GM23338 (cell line): ENCODE results near the gene CCS. TPM values are rescaled to one million over a fixed set of nuclear protein-coding genes. Genes with fewer than 3 reads are reported as not detected.

Source experiments
- ATAC-seq: fragments of 200-7000 bp; cut with Tn5 transposase; 3 replicates; pipeline ENCODE4 v1.9.1; 2020
- DNase-seq: peaks from one replicate; pipeline ENCODE4 v3.0.0-alpha.2; 2015; ENCODE audit warnings: low spot score
- H2AFZ ChIP-seq: fragments of 200-600 bp; sonication (generic); 2 replicates; pipeline ENCODE4 v1.8.0; 2016; ENCODE audit warnings: antibody characterized with exemption, mild to moderate bottlenecking, moderate library complexity
- H3F3A ChIP-seq: fragments of 200-600 bp; sonication (generic); replicated peaks from 2 replicates; pipeline ENCODE4 v1.8.0; 2017; ENCODE audit warnings: antibody characterized with exemption, mixed run types, low read depth
- H3K27ac ChIP-seq: fragments of 200-600 bp; sonication (generic); 2 replicates; pipeline ENCODE4 v1.6.1; 2016; ENCODE audit warnings: low read depth
- H3K27me3 ChIP-seq: fragments of 200-600 bp; sonication (generic); 2 replicates; pipeline ENCODE4 v1.8.0; 2016; ENCODE audit warnings: mild to moderate bottlenecking, mixed run types, moderate library complexity; ENCODE audit not compliant: insufficient read depth
- H3K36me3 ChIP-seq: fragments of 200-600 bp; sonication (generic); 2 replicates; pipeline ENCODE4 v1.8.0; 2016; ENCODE audit warnings: mild to moderate bottlenecking; ENCODE audit not compliant: insufficient read depth
- H3K4me1 ChIP-seq: fragments of 200-600 bp; sonication (generic); 2 replicates; pipeline ENCODE4 v1.8.0; 2016; ENCODE audit warnings: mild to moderate bottlenecking, moderate library complexity; ENCODE audit not compliant: insufficient read depth
- H3K4me2 ChIP-seq: fragments of 200-600 bp; sonication (generic); 2 replicates; pipeline ENCODE4 v1.7.1; 2017; ENCODE audit warnings: mixed run types
- H3K4me3 ChIP-seq: fragments of 200-600 bp; sonication (generic); 2 replicates; pipeline ENCODE4 v1.6.1; 2016; ENCODE audit warnings: mixed run types
- H3K79me2 ChIP-seq: fragments of 200-600 bp; sonication (generic); replicated peaks from 2 replicates; pipeline ENCODE4 v1.8.0; 2017; ENCODE audit warnings: mild to moderate bottlenecking; ENCODE audit not compliant: insufficient read depth
- H3K9me2 ChIP-seq: fragments of 200-600 bp; sonication (generic); 2 replicates; pipeline ENCODE4 v1.8.0; 2017; ENCODE audit not compliant: insufficient read depth
- H4K20me1 ChIP-seq: fragments of 200-600 bp; sonication (generic); replicated peaks from 2 replicates; pipeline ENCODE4 v1.8.0; 2017; ENCODE audit warnings: mild to moderate bottlenecking; ENCODE audit not compliant: insufficient read depth
- H3K27ac Mint-ChIP-seq: 2 replicates; pipeline ENCODE4 v1.8.0; 2020; ENCODE audit warnings: inconsistent platforms, mild to moderate bottlenecking, moderate library complexity, mixed read lengths
- H3K27me3 Mint-ChIP-seq: 3 replicates; pipeline ENCODE4 v1.8.0; 2022; ENCODE audit warnings: low read depth, mild to moderate bottlenecking, moderate library complexity, mixed read lengths, inconsistent platforms; ENCODE audit not compliant: insufficient read depth, poor library complexity
- H3K36me3 Mint-ChIP-seq: 3 replicates; pipeline ENCODE4 v1.8.0; 2021; ENCODE audit warnings: low read depth, mild to moderate bottlenecking, inconsistent platforms, moderate library complexity, mixed read lengths
- H3K4me1 Mint-ChIP-seq: 3 replicates; pipeline ENCODE4 v1.8.0; 2020; ENCODE audit warnings: mild to moderate bottlenecking, inconsistent platforms, mixed read lengths
- H3K4me3 Mint-ChIP-seq: 3 replicates; pipeline ENCODE4 v1.8.0; 2021; ENCODE audit warnings: moderate library complexity, mild to moderate bottlenecking, inconsistent platforms, mixed read lengths
- H3K9me3 Mint-ChIP-seq: 3 replicates; pipeline ENCODE4 v1.8.0; 2020; ENCODE audit warnings: moderate library complexity, mild to moderate bottlenecking, inconsistent platforms, mixed read lengths
- CREB1 ChIP-seq: fragments of 250-450 bp; sonication (Bioruptor Pico); IDR thresholded peaks from 2 replicates; pipeline ENCODE4 v1.5.0; 2020; ENCODE audit warnings: low read depth, mild to moderate bottlenecking, moderate library complexity
- EZH2 ChIP-seq: fragments of 200-600 bp; sonication (generic); IDR thresholded peaks from one replicate; pipeline ENCODE4 v1.8.0; 2017; ENCODE audit warnings: antibody characterized with exemption, mild to moderate bottlenecking, low read depth; ENCODE audit not compliant: unreplicated experiment
- EZH2phosphoT487 ChIP-seq: fragments of 200-600 bp; sonication (generic); IDR thresholded peaks from one replicate; pipeline ENCODE4 v1.8.1; 2018; ENCODE audit warnings: antibody characterized with exemption; ENCODE audit not compliant: unreplicated experiment
- JUNB ChIP-seq: IDR thresholded peaks from one replicate; pipeline ENCODE4 v1.6.1; 2016; ENCODE audit warnings: antibody characterized with exemption; ENCODE audit not compliant: unreplicated experiment
- NANOG ChIP-seq: IDR thresholded peaks from 2 replicates; pipeline ENCODE4 v1.6.1; 2016; ENCODE audit warnings: antibody characterized with exemption, borderline replicate concordance
- POLR2AphosphoS5 ChIP-seq: IDR thresholded peaks from 2 replicates; pipeline ENCODE4 v1.6.1; 2016; ENCODE audit warnings: antibody characterized with exemption, low read depth
- REST ChIP-seq: IDR thresholded peaks from one replicate; pipeline ENCODE4 v1.6.1; 2018; ENCODE audit warnings: antibody characterized with exemption; ENCODE audit not compliant: unreplicated experiment
- STAT1 ChIP-seq: IDR thresholded peaks from one replicate; pipeline ENCODE4 v1.6.1; 2016; ENCODE audit warnings: antibody characterized with exemption; ENCODE audit not compliant: unreplicated experiment
- ZNF114 ChIP-seq: fragments of 250-450 bp; sonication (Bioruptor Pico); IDR thresholded peaks from 2 replicates; pipeline ENCODE4 v1.5.0; 2020; ENCODE audit warnings: mild to moderate bottlenecking, moderate library complexity
- ZNF331 ChIP-seq: fragments of 250-450 bp; sonication (Bioruptor Pico); IDR thresholded peaks from 2 replicates; pipeline ENCODE4 v1.5.0; 2020; ENCODE audit warnings: low read depth, mild to moderate bottlenecking, moderate library complexity
- polyA plus RNA-seq: library from polyadenylated mRNA; unstranded; fragments of >200 nt; fragmentation: Nextera tagmentation; extraction: Ambion mirVana; gene quantifications from 2 replicates; pipeline ENCODE4 v1.2.1, GENCODE V29; 2016
- total RNA-seq: library from RNA; depleted of rRNA; stranded (reverse); fragments of >200 nt; shearing (Covaris generic); gene quantifications from 2 replicates; pipeline ENCODE4 v1.2.3, GENCODE V29; 2014
- TF ChIP-seq, protein P1 (sequence below): IDR thresholded peaks from 2 replicates; pipeline ENCODE4 v1.6.1; 2016; ENCODE audit warnings: antibody characterized with exemption
- TF ChIP-seq, protein P2 (sequence below): fragments of 250-450 bp; sonication (Bioruptor Pico); IDR thresholded peaks from 2 replicates; pipeline ENCODE4 v1.5.0; 2020; ENCODE audit warnings: mild to moderate bottlenecking, moderate library complexity
- TF ChIP-seq, protein P3 (sequence below), 2 experiments: fragments of 200-600 bp in 1 of 2; sonication (generic) in 1 of 2; conservative IDR thresholded peaks; 2 replicates each; pipeline versions ENCODE4 v1.5.1 to v1.6.1; 2016 to 2017; ENCODE audit warnings: antibody characterized with exemption in 2 of 2, low read depth in 2 of 2, mild to moderate bottlenecking in 2 of 2, moderate library complexity in 1 of 2

Gene CCS
- total and polyA plus RNA-seq, 2 experiments from 2014 or later = 36.1 to 60.7 TPM

DNA sequence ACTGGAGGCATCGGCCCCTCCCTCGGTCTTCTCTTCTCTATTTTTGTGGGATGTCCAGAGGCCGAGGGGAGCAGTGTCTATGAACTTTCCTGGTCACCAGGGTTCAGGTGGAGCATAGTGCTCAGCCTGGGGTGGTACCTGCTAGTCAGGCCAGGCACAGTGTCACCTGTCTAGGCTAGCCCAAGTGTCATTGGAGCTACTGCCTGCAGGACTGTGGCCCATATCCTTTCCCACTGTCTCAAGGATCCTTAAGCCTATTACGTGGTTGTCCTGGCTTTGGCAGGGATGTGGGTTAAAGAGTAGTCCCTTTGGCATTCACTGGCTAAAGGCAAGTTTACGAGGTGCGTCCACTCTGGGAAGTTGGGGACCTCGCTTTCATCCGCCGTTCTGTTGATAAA lies 32.8 kb downstream of the CCS start (continued):
- TF ChIP-seq REST = no peak

DNA sequence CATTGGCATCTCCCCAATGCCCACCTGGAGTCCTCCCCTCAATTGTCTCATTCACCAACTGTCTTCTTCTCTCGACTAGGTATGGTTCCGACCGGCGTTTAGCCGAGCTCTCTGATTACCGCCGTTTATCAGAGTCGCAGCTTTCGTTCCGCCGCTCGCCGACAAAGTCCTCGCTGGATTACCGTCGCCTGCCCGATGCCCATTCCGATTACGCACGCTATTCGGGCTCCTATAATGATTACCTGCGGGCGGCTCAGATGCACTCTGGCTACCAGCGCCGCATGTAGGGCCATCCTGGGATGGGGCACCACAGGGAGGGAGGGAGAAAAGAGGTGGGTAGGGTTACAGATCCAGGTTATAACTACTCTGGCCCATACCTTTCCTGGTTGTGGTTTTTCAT lies 33.4 kb downstream of the CCS start:
- no peaks in the 10 kb centered on the region for H3K4me1 ChIP-seq
- peaks cover 79% of the 10 kb centered on the region for H4K20me1 ChIP-seq
- no peak overlapping the region for H3K27ac ChIP-seq
- H3K36me3 ChIP-seq = peaks cover 53% of the 10 kb centered on the region
- no peak overlapping the region; the same call in 2 of the 3 replicates for H3K4me3 Mint-ChIP-seq
- H3K27me3 Mint-ChIP-seq = peaks cover 8% of the 10 kb centered on the region
- H3K27me3 ChIP-seq = no peaks in the 10 kb centered on the region
- H3K4me2 ChIP-seq = no peak overlapping the region
- peaks cover 27% of the 10 kb centered on the region for H3F3A ChIP-seq
- H3K36me3 Mint-ChIP-seq = peaks cover 86% of the 10 kb centered on the region
- H3K4me1 Mint-ChIP-seq = peaks cover 3% of the 10 kb centered on the region; the same call in 1 of the 3 replicates
- ATAC-seq (no peak), DNase-seq (no peak)
- H3K9me3 Mint-ChIP-seq = no peaks in the 10 kb centered on the region
- no peaks in the 10 kb centered on the region for H3K9me2 ChIP-seq
- H2AFZ ChIP-seq = no peak overlapping the region
- no peak overlapping the region for H3K27ac Mint-ChIP-seq
- no peak overlapping the region for H3K4me3 ChIP-seq
- peaks cover 100% of the 10 kb centered on the region for H3K79me2 ChIP-seq
- no peak for TF ChIP-seq STAT1
- TF ChIP-seq EZH2phosphoT487 = no peak
- no peak for TF ChIP-seq JUNB
- TF ChIP-seq, protein P1, sequence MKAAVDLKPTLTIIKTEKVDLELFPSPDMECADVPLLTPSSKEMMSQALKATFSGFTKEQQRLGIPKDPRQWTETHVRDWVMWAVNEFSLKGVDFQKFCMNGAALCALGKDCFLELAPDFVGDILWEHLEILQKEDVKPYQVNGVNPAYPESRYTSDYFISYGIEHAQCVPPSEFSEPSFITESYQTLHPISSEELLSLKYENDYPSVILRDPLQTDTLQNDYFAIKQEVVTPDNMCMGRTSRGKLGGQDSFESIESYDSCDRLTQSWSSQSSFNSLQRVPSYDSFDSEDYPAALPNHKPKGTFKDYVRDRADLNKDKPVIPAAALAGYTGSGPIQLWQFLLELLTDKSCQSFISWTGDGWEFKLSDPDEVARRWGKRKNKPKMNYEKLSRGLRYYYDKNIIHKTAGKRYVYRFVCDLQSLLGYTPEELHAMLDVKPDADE = no peak
- no peak for TF ChIP-seq ZNF331 (CRISPR knock-in tag)
- TF ChIP-seq EZH2 = no peak
- TF ChIP-seq, protein P2, sequence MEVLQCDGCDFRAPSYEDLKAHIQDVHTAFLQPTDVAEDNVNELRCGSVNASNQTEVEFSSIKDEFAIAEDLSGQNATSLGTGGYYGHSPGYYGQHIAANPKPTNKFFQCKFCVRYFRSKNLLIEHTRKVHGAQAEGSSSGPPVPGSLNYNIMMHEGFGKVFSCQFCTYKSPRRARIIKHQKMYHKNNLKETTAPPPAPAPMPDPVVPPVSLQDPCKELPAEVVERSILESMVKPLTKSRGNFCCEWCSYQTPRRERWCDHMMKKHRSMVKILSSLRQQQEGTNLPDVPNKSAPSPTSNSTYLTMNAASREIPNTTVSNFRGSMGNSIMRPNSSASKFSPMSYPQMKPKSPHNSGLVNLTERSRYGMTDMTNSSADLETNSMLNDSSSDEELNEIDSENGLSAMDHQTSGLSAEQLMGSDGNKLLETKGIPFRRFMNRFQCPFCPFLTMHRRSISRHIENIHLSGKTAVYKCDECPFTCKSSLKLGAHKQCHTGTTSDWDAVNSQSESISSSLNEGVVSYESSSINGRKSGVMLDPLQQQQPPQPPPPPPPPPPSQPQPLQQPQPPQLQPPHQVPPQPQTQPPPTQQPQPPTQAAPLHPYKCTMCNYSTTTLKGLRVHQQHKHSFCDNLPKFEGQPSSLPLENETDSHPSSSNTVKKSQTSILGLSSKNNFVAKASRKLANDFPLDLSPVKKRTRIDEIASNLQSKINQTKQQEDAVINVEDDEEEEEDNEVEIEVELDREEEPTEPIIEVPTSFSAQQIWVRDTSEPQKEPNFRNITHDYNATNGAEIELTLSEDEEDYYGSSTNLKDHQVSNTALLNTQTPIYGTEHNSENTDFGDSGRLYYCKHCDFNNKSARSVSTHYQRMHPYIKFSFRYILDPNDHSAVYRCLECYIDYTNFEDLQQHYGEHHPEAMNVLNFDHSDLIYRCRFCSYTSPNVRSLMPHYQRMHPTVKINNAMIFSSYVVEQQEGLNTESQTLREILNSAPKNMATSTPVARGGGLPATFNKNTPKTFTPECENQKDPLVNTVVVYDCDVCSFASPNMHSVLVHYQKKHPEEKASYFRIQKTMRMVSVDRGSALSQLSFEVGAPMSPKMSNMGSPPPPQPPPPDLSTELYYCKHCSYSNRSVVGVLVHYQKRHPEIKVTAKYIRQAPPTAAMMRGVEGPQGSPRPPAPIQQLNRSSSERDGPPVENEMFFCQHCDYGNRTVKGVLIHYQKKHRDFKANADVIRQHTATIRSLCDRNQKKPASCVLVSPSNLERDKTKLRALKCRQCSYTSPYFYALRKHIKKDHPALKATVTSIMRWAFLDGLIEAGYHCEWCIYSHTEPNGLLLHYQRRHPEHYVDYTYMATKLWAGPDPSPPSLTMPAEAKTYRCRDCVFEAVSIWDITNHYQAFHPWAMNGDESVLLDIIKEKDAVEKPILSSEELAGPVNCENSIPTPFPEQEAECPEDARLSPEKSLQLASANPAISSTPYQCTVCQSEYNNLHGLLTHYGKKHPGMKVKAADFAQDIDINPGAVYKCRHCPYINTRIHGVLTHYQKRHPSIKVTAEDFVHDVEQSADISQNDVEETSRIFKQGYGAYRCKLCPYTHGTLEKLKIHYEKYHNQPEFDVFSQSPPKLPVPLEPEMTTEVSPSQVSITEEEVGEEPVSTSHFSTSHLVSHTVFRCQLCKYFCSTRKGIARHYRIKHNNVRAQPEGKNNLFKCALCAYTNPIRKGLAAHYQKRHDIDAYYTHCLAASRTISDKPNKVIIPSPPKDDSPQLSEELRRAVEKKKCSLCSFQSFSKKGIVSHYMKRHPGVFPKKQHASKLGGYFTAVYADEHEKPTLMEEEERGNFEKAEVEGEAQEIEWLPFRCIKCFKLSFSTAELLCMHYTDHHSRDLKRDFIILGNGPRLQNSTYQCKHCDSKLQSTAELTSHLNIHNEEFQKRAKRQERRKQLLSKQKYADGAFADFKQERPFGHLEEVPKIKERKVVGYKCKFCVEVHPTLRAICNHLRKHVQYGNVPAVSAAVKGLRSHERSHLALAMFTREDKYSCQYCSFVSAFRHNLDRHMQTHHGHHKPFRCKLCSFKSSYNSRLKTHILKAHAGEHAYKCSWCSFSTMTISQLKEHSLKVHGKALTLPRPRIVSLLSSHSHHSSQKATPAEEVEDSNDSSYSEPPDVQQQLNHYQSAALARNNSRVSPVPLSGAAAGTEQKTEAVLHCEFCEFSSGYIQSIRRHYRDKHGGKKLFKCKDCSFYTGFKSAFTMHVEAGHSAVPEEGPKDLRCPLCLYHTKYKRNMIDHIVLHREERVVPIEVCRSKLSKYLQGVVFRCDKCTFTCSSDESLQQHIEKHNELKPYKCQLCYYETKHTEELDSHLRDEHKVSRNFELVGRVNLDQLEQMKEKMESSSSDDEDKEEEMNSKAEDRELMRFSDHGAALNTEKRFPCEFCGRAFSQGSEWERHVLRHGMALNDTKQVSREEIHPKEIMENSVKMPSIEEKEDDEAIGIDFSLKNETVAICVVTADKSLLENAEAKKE (CRISPR knock-in tag) = no peak
- TF ChIP-seq, protein P3, sequence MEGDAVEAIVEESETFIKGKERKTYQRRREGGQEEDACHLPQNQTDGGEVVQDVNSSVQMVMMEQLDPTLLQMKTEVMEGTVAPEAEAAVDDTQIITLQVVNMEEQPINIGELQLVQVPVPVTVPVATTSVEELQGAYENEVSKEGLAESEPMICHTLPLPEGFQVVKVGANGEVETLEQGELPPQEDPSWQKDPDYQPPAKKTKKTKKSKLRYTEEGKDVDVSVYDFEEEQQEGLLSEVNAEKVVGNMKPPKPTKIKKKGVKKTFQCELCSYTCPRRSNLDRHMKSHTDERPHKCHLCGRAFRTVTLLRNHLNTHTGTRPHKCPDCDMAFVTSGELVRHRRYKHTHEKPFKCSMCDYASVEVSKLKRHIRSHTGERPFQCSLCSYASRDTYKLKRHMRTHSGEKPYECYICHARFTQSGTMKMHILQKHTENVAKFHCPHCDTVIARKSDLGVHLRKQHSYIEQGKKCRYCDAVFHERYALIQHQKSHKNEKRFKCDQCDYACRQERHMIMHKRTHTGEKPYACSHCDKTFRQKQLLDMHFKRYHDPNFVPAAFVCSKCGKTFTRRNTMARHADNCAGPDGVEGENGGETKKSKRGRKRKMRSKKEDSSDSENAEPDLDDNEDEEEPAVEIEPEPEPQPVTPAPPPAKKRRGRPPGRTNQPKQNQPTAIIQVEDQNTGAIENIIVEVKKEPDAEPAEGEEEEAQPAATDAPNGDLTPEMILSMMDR (conservative IDR thresholded peaks at IDR 0.05; ENCODE audit: low read depth in 2 of 2) = no peak
- no peak for TF ChIP-seq ZNF114 (CRISPR knock-in tag)
- TF ChIP-seq NANOG = no peak
- no peak for TF ChIP-seq POLR2AphosphoS5
- TF ChIP-seq CREB1 (CRISPR knock-in tag) = no peak
